ENCODE data around the gene CDC25B. TPM values are rescaled to one million over a fixed set of nuclear protein-coding genes. Genes with fewer than 3 reads are reported as not detected.

Gene CDC25B
- total RNA-seq, 1 experiment from 2014 or later = 104 TPM

DNA sequence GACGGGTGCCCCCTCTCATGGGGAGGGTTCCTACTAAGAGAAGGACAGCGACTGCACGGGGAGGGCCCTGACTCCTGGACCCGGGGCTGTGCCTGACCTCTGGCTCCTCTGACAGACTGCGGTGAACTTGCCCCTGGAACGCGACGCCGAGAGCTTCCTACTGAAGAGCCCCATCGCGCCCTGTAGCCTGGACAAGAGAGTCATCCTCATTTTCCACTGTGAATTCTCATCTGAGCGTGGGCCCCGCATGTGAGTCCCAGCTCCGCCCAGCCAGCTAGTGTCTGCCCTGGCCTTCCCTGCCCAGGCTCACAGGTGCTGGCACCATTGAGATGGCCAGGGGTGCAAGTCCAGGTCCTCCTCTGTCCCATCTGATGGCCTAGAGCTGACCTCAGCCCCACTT lies 7.2 kb downstream of the CDC25B start:
- DNase-seq (ENCODE audit: low read depth) = no peak

- no peak for DNase-seq (ENCODE audit: low read depth)
These were observed 7.7 kb downstream of the CDC25B start for GRCh38 chr20:3803854-3804253.

DNA sequence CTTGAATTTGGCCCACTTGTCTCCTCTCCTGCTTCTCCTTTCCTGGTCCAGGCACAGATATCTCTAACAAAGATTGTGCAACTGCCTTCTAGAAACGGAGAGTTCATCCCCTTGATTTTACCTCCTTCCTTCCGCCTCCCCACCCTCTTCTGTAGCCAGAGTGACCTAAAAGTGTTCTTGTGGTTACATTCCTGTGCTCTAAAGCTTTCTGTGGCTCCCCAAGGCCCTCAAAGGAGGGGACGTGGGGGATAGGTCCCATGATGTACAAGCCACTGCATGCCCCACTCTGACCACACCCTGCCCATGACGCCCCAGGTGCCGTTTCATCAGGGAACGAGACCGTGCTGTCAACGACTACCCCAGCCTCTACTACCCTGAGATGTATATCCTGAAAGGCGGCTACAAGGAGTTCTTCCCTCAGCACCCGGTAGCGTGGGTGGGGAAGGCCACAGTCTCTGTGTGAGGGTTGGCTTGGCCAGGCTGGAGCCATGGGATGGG lies 8.2 kb downstream of the CDC25B start:
- DNase-seq (ENCODE audit: low read depth) = no peak

- no peak for DNase-seq (ENCODE audit: low read depth)
These were observed 8.7 kb downstream of the CDC25B start for GRCh38 chr20:3804781-3805180.

DNA sequence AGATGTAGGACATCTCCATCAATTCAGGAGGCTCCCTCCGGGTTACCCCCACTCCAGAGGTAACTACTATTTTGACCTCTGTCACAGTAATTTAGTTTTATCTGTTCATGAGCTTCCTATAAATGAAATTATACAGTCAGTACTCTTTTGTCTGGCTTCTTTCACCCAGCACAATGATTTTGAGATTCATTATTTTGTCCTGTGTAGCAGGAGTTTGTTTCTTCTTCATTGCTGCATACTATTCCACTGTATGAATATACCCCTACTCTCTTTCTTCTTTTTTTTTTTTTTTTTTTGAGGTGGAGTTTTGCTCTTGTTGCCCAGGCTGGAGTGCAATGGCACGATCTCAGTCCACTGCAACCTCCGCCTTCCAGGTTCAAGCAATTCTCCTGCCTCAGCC lies 12.4 kb downstream of the CDC25B start:
- DNase-seq (ENCODE audit: low read depth) = no peak

- peak; percentile 99 for DNase-seq (ENCODE audit: low read depth)
These were observed 15.6 kb downstream of the CDC25B start for GRCh38 chr20:3811467-3812258.

DNA sequence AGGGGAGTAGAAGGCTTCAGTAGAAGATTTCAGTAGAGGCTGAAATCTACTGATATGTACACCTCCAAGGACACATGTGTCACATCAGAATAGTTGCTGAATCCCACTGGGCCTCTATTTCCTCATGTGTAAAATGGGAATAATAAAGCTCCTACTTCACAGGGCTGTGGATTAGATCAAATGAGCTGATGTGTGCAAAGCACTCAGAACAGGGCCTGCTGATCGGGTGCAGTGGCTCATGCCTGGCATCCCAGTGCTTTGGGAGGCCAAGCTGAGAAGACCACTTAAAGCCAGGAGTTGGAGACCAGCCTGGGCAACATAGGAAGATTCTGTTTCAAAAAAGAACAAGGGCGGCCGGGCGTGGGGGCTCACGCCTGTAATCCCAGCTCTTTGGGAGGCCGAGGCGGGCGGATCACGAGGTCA lies 16.2 kb downstream of the CDC25B start:
- no peak for DNase-seq (ENCODE audit: low read depth)

DNA sequence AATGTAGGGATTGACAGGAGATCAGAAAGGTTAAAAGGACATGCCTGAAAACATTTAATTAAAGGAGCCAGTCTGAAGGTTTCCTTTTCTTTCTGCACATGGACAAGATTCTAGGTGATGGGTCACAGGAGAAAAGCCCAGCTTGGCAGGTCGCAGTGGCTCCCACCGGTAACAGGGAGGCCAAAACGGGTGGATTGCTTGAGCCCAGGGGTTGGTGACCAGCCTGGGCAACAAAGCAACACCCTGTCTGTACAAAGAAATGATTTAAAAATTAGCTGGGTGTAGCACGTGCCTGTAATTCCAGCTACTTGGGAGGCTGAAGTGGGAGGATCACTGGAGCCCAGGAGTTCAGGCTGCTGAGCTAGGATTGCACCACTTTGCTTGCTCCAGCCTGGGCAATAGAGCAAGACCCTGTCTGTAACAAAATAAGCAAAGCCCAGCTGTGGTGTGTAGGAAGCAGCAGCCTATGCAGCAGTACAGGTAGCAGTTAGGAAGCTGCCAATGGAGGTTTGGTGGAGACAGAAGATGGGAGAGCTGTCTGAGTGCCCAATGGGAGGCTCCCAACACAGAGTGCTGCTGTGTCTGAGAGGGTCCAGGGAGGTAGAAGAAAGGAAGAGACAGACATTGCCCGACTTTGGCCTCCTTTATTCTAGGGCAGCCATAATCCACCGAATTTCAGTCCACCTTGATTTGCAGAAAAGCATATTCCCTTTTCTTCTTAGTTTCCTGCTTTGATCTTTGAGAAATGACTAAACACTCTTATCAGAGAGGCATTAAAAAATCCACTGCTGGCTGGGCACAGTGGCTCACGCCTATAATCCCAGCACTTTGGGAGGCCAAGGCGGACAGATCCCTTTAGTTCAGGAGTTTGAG lies 17.1 kb downstream of the CDC25B start:
- DNase-seq (ENCODE audit: low read depth) = no peak

GRCh38 chr20:3813848-3814581 lies 17.9 kb downstream of the CDC25B start:
- no peak for DNase-seq (ENCODE audit: low read depth)

DNA sequence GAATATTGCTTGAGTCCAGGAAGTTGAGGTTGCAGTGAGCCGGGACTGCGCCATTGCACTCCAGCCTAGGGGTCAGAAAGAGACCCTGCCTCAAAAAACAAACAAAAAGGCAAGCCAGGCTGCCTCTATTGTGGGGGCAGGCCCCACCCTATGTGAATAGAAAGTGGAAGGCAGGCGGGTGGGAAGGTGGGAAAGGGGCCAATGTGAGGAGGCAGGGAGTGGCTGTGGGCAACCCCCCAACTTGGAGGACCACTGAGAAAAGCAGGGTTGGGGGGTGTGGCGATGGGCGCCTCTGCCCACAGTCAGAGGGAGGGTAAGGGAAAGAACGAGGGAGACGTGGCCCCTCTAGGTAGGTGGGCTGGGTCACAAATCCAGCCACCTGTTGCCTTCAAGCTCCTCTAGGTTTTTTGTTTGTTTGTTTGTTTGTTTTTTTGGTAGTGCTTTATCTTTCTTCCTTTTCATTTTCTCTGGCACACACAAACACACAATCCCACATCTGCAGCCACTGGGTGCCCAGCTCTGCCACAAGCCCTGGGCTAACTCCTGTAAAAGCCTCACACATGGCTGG lies 18.9 kb downstream of the CDC25B start:
- no peak for DNase-seq (ENCODE audit: low read depth)

DNA sequence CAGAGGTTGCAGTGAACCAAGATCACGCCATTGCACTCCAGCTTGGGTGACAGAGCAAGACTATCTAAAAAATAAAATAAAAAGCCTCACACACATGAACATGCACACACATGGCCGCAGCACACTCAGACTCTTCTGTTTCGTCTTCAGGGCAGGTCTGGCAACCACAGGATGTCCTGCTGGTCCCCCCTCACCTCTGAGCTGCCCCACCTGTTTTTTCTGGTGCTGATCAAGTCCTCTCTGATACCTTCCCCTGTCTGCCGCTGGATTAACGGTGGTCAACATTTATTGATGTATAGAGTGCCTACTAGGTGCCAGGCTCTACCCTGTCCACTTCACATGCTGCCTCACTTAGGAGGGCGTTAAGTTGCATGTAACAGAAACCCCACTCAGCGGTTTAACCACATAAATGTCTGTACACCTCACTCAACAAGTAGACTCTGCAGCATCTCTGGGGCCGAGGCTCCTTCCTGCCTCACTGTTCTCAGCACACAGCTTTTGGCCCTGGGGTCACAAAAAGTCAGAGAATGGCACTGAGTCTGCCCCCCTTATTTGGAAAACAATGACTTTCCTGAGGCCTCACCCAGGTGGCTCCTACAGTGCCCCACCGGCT lies 19.7 kb downstream of the CDC25B start:
- DNase-seq (ENCODE audit: low read depth) = no peak

GRCh38 chr20:3818155-3819151 lies 22.3 kb downstream of the CDC25B start:
- peak; percentile 94 for DNase-seq (ENCODE audit: low read depth)

- DNase-seq (ENCODE audit: low read depth) = no peak
These were observed 23.4 kb downstream of the CDC25B start for GRCh38 chr20:3819411-3820047.

- peak; percentile 98 for DNase-seq (ENCODE audit: low read depth)
These were observed 24.2 kb downstream of the CDC25B start, which contains the start of gene AP5S1 for GRCh38 chr20:3820048-3820900. Gene AP5S1 (plus strand): TSS chr20:3820547. CDS start chr20:3822118, 1,571 bp downstream.

DNA sequence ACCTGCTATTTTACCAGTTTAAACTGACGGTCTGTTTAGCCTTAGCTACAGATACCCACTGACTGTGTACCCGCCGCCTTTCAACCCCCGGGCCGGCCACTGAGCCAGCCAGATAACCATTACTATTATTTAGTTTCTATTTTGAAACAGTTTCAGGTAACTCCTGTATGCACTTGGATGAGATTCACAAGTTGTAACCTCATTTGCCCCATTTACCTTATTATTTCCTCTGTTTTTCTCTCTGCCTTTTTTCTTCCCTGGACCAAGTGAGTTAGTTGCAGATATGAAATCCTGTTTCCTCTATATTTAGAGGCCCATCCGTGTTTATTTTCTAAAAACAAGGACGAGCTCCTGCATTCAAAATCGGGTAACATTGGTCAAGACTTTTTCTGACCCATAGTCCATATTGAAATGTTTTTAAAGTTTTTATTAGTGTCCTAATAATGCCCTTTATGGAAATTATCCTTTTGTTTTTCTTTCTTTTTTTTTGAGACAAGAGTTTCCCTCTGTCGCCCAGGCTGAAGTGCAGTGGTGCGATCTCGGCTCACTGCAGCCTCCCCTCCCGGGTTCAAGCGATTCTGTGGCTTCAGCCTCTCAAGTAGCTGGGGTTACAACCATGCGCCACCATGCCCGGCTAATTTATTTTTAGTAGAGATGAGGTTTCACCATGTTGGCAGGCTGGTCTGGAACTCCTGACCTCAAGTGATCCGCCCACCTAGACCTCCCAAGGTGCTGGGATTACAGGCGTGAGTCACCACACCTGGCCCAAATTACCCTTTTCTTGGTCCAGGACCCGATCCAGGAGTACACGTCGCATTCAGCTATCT lies 25.0 kb downstream of the CDC25B start:
- peak; percentile 49 for DNase-seq (ENCODE audit: low read depth)

DNA sequence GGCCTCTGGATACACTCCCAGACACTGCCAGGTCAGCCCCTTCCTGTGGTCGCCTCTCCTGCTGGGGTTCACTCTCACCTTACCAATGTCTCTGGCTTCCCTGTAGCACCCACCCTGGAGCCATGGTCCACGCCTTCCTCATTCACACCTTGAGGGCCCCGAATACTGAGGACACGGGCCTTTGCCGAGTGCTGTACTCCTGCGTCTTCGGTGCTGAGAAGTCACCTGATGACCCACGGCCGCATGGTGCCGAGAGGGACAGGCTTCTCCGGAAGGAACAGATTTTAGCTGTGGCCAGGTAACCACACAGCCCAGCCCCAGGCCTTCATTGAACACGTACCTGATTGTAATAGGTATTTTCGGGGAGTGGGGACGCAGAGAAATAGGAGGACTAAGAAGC lies 25.9 kb downstream of the CDC25B start:
- no peak for DNase-seq (ENCODE audit: low read depth)

DNA sequence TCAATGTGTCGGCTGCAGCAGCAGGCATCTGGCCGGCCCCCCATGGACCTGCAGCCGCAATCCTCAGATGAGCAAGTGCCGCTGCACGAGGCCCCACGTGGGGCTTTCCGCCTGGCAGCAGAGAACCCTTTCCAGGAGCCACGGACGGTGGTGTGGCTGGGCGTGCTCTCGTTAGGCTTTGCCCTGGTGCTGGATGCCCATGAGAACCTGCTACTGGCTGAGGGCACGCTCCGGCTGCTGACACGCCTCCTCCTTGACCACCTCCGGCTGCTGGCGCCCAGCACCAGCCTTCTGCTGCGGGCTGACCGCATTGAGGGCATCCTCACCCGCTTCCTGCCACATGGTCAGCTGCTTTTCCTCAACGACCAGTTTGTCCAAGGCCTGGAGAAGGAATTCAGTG lies 27.8 kb downstream of the CDC25B start:
- no peak for DNase-seq (ENCODE audit: low read depth)
